ENCODE measurements around the gene CACNA1D. TPM values are rescaled to one million over a fixed set of nuclear protein-coding genes. Genes with fewer than 3 reads are reported as not detected.

CACNA1D gene
- total RNA-seq, 1 experiment from 2014 or later, result 1.1 TPM

GRCh38 chr3:53845103-53845880 is 350.9 kb downstream of the CACNA1D start:
- peak overlapping the region; percentile 45 to 72 for H3K4me3 ChIP-seq (replicated peaks in 1 of 2; ENCODE audit: low read depth in 1 of 2, low read length in 2 of 2)
- H3K27ac ChIP-seq (ENCODE audit: low read depth, low read length), result peak overlapping the region; percentile 83
- DNase-seq (ENCODE audit: low read depth, low spot score), result peak; percentile 49
- POLR2A ChIA-PET, result interaction anchor here (1.0 to 1.7 kb wide), 2 partner anchors 16 to 47 kb away, joined by 4 read pairs; partner anchors contain the start of gene SELENOK
- peak overlapping the region; percentile 87 for H3K4me2 ChIP-seq (ENCODE audit: low read length)
- peak overlapping the region; percentile 83 for H3K9ac ChIP-seq (ENCODE audit: low read length)
- peak overlapping the region; percentile 56 for H2AFZ ChIP-seq (ENCODE audit: low read depth, low read length, poor library complexity, severe bottlenecking)
- no peaks in the 10 kb centered on the region for H3K9me2 ChIP-seq (ENCODE audit: insufficient read depth)
- no peaks in the 10 kb centered on the region for H3K27me3 ChIP-seq (ENCODE audit: insufficient read depth, low read length)
- RAD21 ChIA-PET (ENCODE audit: low non-redundant PET in 1 of 2, low total read pairs in 2 of 2, uncharacterized antibody in 2 of 2, unreplicated experiment in 2 of 2), result no interaction called here
- CTCF ChIA-PET, result no interaction called here
- H3K79me2 ChIP-seq (ENCODE audit: insufficient read depth, low read length), result peaks cover 6% of the 10 kb centered on the region; the same call in 1 of the 2 replicates
- intact Hi-C loops (cut with micrococcal nuclease), result no loop called here
- no peaks in the 10 kb centered on the region for H3K36me3 ChIP-seq (ENCODE audit: control insufficient read depth in 1 of 2, insufficient read depth in 2 of 2, low read length in 2 of 2)
- no peaks in the 10 kb centered on the region for H3K9me3 ChIP-seq (ENCODE audit: control insufficient read depth in 1 of 2, insufficient read depth in 1 of 2, low read depth in 1 of 2, low read length in 2 of 2)
- H3K4me1 ChIP-seq (ENCODE audit: control insufficient read depth in 1 of 2, insufficient read depth in 2 of 2, low read length in 2 of 2), result peaks cover 39 to 51% of the 10 kb centered on the region in 2 experiments
- H4K20me1 ChIP-seq (ENCODE audit: insufficient read depth), result no peaks in the 10 kb centered on the region
- TF ChIP-seq ZBTB33 (IDR thresholded peaks at IDR 0.05; ENCODE audit: extremely low read depth, insufficient replicate concordance, low read length), result no peak
- TF ChIP-seq ATF3 (IDR thresholded peaks at IDR 0.05), result no peak
- TF ChIP-seq EGR1 (IDR thresholded peaks at IDR 0.05; ENCODE audit: low read depth), result peak; percentile 92
- TF ChIP-seq POLR2AphosphoS5 (IDR thresholded peaks at IDR 0.05; ENCODE audit: low read depth, low read length), result peak; percentile 51
- TF ChIP-seq RAD21 (IDR thresholded peaks at IDR 0.05; ENCODE audit: low read depth), result no peak
- no peak for TF ChIP-seq JUND (IDR thresholded peaks at IDR 0.05)
- no peak for TF ChIP-seq POLR2A (IDR thresholded peaks at IDR 0.05; ENCODE audit: borderline replicate concordance, extremely low read depth, insufficient read depth, insufficient read length)
- TF ChIP-seq CTCF (IDR thresholded peaks at IDR 0.05 in 2 of 3, conservative IDR thresholded peaks at IDR 0.05 in 1 of 3; ENCODE audit: borderline replicate concordance in 1 of 3, insufficient read depth in 1 of 3, low read depth in 2 of 3, low read length in 2 of 3), result peak in 2 of 3 experiments; percentile 44 to 59; a peak in 4 of 6 replicates
- TF ChIP-seq YY1 (IDR thresholded peaks at IDR 0.05; ENCODE audit: extremely low read depth, insufficient replicate concordance, low read depth, low read length), result no peak
- peak; percentile 66 for ATAC-seq
- BruUV-seq (replicated peaks), result TSS peak; percentile 52

Measured in HCT116 (cell line).